HG02678 (cell line): ENCODE results near the gene MTRF1L.
"Not testable (repeated sequence)": the region's sequence is repeated elsewhere in the genome, so short reads cannot be mapped to it uniquely, and the experiment has no call there.

Experiments
- ATAC-seq: cut with Tn5 transposase; IDR thresholded peaks from one replicate; pipeline ENCODE4 v1.9.1; 2021; ENCODE audit warnings: mild to moderate bottlenecking, moderate library complexity; ENCODE audit not compliant: unreplicated experiment

Gene MTRF1L

GRCh38 chr6:153012856-153013255 is 10.3 kb upstream of the MTRF1L start:
- ATAC-seq = no peak

GRCh38 chr6:153003366-153003690 is 819 bp upstream of the MTRF1L start:
- ATAC-seq = peak; percentile 1

GRCh38 chr6:153001767-153002612 is 519 bp downstream of the MTRF1L start:
- peak; percentile 21 for ATAC-seq

- not testable (repeated sequence) for ATAC-seq
Observed at GRCh38 chr6:153000790-153001189, 1.7 kb downstream of the MTRF1L start.

GRCh38 chr6:153000243-153000642 is 2.3 kb downstream of the MTRF1L start:
- no peak for ATAC-seq

DNA sequence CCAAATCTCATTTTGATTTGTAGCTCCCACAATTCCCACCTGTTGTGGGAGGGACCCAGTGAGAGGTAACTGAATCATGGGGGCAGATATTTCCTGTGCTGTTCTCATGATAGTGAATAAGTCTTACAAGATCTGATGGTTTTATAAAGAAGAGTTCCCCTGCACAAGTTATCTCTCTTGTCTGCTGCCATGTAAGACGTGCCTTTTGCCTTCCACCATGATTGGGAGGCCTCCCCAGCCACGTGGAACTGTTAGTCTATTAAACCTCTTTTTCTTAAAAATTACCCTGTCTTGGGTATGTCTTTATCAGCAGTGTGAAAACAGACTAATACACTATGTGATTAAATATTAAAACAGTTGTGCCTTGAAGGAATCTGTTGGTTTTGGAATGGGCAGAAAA is 3.0 kb downstream of the MTRF1L start:
- ATAC-seq = not testable (repeated sequence)

DNA sequence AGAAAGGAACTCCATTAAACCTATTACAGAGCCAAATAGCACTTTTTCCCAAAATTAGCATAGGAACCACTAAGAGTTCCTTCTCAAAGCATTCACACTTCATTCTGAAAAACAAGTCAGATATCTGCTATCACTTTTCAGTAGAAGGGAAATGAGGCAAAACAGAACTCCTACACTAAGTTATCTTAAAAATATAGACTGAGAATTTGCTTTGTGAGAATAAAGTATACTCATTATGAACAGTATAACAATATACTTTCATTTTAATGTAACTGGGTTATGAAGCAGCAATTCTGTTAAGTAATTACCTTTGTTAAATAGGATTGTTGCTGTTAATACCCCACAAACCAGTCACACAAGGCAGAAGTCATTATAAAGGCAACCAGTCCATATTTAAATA is 8.7 kb downstream of the MTRF1L start:
- no peak for ATAC-seq

DNA sequence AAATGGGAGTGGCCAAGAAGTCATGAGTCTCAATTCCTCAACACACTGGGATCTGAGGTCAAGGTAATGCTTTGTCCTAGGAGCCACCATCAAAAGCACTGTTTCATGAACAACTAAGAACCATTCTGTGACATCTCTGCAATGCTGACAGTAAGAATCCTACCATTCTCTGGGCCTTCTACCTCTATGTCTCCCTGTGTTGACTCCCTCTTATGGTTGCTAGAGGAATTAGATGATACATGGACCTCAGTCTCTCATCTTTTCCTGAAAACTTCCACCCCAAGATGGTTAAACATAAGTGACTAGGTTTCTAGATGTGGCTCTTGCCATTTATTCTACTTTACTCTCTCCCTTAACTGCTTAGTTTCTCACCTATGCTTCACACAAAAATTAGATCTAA is 9.1 kb downstream of the MTRF1L start:
- ATAC-seq = no peak

GRCh38 chr6:152986978-152987377 is 15.5 kb downstream of the MTRF1L start:
- no peak for ATAC-seq

GRCh38 chr6:152985300-152985699 is 17.2 kb downstream of the MTRF1L start:
- ATAC-seq = not testable (repeated sequence)

GRCh38 chr6:152984513-152984872 is 18.0 kb downstream of the MTRF1L start:
- ATAC-seq = peak; percentile 29

GRCh38 chr6:152983637-152984512 is 18.6 kb downstream of the MTRF1L start:
- ATAC-seq = peak; percentile 17

DNA sequence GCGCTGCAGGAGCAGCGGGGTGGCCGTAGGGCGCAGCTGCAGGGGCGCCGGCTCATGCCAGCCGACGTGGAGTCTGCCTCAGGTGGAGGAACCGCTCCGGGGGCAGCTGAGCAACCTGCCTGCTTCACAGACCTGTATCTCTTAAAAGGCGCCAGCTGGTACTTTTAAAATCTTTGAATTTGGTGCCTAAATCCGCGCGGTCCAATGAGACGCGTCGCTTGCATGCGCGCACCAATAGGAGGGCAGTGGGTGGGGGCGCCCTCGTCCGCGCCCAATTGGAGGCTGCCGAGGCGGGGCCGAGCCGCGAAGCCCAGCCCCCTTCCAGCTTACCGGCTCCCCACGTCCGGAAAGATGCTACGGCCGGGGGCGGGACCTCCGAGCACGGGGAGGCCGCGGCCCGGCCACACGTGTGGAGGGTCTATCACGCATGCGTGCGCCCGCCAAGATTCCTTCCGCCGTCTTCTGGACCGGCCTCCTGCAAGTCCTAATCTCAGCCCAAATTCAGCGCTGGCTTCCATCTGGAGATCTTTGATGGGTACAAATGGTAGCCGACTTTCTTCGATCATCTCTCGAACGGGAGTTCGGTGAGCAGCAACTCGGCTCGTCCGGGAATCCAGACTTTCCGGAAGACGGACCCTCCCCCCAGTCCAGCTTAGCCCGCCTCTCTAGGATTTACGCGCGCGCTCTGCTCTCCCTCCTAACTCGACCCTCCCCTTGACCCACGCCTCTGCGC is 19.4 kb downstream of the MTRF1L start, which contains the start of gene FBXO5:
TSS of gene FBXO5 (minus strand) at position 138 of the 733 bp plus-strand sequence. CDS start at position 56, 82 bp downstream.
- peak; percentile 84 for ATAC-seq

DNA sequence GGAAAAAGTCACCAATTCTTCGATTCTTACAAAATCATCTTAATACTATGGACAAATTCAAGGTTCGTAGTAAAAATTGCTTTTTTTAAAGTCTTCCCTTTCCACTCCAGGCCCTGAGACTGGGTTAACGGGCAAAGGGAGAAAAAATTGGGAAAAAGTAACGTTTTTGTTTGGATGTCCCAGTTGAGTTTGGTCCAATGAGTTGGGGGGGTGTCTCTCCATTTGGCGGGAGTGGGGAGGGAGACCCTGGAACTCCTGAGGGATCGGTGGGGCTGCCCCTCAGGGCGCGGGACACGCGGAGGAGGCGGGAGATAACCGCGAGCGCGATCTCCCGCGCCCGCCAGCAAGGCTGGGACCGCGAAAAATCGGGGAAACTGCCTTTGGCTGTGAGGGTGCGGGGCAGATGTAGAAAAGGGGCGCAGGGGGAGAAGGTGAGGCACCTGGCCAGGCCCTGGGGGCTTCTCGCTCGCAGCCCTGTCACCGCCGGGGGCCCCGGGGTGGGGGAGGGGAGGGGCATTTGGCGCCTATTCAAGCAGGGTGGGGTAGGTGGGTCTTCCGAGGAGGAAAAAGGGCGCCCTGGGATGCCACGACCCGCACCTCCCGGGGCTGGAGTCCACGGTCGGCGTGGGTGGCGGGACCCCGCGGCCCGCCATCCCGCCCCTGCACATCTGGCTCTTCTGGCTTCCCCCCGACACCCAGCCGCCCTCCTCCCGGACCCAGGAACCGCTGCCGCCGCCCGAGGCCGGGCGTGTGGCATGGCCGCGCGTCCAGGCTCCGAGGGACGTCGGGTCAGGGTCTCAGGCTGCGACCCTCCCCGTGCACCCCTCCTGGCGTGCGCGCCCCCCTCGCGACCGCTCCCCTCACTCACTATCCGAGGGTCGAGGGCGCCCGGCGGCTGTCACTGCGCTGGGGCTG is 20.3 kb downstream of the MTRF1L start:
- no peak for ATAC-seq

- ATAC-seq = no peak
Observed at GRCh38 chr6:152981219-152981618, 21.3 kb downstream of the MTRF1L start.

DNA sequence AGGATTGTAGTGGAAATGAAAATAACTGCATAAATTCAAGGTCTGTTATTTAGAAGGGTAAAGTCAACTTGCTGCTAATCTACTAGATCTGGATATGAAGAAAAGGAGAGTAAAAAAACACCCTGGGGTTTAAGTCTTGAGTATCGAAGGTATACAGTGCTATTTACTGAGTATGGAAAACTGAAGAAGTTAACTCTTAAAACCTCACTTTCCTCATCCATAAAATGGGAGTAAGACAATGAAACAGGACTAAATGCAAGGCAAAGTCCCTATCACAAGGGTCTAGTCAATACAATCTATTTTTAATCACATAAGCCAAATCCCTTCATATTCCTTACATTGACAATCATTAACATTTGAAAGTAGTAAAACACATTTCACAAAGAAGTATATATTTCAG is 21.9 kb downstream of the MTRF1L start:
- no peak for ATAC-seq

- no peak for ATAC-seq
Observed at GRCh38 chr6:152979116-152979515, 23.4 kb downstream of the MTRF1L start.

DNA sequence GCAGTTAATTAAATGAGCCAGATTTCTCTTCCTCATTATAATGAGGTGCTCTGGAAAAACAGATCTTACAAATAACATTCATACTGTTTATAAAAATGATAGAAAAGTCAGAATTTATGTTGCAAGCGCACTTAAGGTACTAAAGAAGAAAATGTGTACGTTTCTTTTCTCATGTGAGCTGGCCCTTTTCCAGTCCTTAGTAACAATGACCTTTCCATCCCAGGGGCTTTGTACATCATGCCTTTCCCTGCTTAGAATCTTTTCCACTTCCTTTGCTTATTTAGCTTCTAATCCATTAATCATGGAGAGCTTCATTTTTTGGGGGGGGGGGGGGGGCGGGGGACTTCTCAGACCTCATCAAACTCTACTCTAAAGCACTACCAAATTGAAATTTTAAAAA is 24.5 kb downstream of the MTRF1L start:
- no peak for ATAC-seq

DNA sequence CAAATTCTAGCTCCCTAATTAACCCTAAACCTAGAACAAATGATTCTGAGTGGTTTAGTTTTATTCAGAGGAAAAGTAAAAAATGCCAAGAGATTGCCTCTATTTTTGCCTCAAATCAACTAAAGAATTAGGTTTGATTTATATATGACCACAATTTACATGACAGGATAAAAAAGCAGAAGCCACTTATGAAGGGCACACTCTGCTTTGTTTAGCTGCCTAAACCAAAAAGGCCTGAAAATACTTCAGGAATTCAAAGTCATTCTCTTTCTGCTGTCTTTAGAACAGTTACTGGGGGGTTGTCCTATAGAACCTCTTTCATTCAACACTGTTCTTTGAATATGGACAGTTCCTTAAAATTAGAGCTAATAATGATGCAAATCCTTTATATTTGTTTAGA is 25.0 kb downstream of the MTRF1L start:
- ATAC-seq = no peak

GRCh38 chr6:152976749-152977148 is 25.8 kb downstream of the MTRF1L start:
- ATAC-seq = no peak
